GM19328 (cell line): ENCODE measurements around the gene ZNF710.
"Not testable (repeated sequence)": the region's sequence is repeated elsewhere in the genome, so short reads cannot be mapped to it uniquely, and the experiment has no call there.

Experiments
- ATAC-seq: cut with Tn5 transposase; IDR thresholded peaks from one replicate; pipeline ENCODE4 v1.9.1; 2021; ENCODE audit warnings: mild to moderate bottlenecking, moderate library complexity; ENCODE audit not compliant: unreplicated experiment

Gene ZNF710

DNA sequence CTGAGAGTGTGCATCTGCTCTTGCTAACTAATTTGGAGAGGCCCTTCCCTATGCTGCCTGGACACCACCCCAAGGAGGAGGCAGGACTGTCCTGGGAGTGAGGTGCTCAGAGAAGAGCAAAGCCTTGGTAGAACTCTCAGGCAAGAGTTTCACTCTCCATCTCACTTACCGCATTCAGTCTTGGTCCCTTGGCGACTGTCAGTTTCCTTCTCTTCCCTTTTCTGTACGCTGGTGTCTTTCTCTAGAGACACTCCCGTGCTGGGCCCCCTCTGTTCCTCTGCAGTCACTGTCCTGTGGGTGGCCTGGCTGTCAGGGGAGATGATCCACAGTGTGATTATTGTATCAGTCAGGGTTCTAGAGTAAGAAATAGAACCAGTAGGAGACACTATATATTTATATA lies 57.2 kb downstream of the ZNF710 start:
- ATAC-seq, result no peak

DNA sequence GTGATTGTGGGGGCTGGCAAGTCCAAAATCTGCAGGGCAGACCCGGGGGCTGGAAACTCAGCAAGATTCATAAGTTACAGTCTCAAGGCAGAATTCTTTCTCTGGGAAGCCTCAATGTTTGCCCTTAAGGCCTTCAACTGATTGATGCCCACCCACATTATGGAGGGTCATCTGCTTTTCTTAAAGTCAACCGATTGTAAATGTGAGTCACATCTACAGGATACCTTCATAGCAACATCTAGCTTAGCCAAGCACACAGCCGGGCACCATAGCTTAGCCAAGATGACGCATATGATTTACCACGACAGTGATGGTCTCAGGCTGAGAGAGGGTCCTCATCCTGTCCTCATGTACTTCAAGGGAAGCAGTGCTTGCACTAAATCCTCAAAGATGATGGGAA lies 57.7 kb downstream of the ZNF710 start:
- no peak for ATAC-seq

DNA sequence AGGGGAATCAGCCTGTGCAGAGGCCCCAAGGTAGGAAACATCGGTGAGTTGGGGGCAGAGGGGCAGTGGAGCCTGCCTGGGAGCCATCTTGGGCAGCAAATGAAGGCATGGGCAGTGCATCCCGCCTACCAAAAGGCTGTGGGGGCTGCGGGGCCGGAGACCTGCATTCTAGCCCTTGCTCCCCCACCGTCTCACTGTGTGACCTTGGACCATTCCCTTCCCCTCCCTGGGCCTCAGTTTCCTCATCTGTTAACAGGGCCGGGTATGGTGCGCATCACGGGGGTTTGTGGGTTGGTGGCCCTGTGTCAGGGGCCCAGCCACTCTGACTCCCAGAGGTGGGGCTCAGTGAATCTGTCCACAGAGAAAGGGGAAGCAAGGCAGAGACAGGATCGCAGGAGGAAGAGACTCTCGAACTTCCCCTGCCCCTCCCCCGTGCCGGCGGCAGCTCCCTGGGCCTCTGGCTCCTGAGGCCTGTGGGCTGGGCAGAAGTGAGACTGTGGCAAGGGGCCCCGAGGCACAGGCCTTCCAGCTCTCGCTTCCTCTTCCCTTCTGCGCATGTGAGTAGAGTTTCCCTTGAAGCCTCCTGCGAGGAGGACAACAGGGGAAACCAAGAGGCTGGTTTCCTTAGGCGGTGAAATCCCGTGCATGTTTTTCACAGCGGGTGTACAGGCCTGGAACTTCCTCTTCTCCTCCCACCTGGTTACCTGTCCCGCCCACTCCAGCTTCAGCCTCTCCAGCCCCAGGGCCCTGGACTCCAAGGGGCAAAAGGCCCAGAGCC lies 58.3 kb downstream of the ZNF710 start:
- ATAC-seq, result peak; percentile 84

DNA sequence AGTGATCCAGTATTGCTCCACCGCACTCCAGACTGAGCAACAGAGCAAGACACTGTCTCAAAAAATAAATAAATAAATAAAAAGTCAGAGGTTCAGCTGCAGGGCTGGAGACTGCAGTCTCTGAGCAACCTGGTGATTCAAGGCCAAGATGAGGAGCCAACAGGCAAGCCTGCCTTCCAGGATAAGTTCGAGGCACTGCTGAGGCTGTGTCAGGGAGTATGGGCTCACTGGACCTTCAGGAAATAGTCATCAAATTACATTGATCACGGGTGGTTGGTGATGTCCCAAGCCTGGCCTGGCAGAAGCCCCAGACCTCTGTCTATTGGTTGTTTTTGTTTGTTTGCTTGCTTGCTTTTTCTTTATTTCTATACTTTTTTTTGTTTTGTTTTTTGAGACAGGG lies 59.7 kb downstream of the ZNF710 start:
- ATAC-seq, result no peak

DNA sequence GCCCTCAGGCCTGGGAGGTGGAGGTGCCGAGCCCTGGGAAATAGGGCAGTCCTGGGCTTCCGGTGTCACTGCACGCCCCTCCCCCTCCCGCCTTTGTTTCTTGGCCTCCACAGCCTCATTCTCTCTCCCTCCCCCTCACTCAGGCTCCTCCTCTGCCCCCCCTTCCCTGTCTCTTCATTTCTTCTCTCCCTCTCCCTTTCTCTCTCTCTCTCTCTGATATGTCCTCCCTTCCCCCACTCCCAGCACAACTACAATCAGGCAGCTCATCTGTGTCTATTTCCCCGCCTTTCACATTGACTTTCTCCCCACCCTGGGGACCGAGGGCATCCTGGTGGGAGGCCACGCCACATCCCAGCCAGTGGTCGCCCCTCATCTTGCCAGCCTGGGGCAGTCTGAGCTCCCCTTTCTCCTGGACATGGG lies 60.9 kb downstream of the ZNF710 start:
- no peak for ATAC-seq

DNA sequence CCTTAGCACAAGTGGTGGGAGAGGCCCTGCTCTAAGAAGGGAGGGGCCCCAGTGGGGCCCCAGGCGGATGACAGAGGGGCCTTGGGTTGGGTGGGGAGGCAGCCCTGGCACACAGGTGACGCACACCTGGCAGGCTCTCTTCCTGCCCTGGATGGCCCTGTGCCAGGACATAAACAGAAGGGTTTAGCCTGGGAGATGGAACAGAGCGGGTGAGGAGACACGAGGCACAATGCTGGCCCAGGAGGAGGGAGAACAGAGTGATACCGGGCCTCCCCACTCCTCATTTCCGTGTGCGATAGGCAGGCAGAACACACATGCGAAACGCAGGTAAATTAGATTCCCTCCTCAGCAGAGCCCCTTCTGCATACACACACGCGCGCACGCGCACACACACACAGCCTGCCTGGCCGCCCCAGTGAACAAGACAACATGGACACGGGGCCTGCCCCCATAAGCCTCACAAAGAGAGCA lies 61.4 kb downstream of the ZNF710 start:
- no peak for ATAC-seq

DNA sequence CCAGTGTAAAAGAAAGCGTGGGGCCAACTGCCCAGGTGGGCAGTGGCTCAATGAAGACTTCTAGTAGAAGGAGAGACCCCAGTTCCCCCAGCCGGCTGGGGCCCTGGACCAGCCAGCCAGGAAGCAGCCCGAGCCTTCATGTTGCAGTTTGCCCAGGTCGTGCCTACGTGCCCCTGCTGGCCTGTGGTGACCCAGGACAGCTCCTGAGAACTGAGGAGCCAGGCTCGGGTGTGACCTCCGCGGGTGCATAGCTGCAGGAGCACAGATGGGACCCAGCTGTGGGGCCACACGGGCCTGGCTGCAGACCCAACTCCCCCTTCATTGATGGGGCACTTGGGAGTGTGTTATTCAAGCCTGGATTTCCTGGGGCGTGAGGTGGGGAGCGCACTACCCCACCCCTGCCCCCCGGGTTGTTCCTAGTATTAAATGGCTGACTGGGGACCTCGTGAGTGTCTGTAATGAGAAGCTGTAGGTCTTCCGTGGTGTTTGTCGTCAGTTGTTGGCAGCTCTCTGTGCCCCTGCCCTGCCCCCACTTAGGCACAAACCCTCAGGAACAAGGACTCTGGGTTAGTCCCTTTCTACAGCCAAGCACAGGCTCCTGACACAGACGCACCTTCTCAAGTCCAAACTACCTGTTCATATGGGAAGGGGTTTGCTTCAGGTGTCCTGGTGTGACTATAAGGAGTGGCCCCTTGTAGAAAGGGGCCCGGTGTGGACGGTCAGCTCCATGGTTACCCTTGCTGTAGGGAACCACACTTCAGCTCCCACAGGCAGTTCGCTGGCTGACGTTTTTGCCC lies 62.0 kb downstream of the ZNF710 start:
- ATAC-seq, result no peak

DNA sequence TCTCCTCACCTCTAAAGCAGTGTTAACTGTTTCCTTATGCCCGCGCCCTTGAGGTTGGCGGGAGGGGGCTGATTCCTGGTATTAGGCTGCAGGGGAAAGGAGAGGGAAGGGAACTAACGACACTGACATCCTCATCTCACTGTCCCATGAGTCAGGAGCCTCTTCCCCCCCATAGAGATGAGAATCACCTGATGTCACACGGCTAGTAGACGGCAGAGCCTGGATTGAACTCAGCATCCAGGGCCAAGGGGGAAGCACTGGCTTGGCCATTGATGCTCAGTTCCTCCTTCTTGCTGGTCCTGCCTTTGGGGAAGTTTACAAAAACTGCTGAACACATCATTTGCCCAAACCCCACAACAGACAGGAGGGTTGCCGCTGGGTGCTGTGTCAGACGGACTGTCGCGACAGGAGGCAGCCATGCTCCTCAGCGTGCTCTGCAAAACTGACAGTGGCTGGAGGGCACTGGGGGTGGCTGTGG lies 62.7 kb downstream of the ZNF710 start:
- ATAC-seq, result no peak

DNA sequence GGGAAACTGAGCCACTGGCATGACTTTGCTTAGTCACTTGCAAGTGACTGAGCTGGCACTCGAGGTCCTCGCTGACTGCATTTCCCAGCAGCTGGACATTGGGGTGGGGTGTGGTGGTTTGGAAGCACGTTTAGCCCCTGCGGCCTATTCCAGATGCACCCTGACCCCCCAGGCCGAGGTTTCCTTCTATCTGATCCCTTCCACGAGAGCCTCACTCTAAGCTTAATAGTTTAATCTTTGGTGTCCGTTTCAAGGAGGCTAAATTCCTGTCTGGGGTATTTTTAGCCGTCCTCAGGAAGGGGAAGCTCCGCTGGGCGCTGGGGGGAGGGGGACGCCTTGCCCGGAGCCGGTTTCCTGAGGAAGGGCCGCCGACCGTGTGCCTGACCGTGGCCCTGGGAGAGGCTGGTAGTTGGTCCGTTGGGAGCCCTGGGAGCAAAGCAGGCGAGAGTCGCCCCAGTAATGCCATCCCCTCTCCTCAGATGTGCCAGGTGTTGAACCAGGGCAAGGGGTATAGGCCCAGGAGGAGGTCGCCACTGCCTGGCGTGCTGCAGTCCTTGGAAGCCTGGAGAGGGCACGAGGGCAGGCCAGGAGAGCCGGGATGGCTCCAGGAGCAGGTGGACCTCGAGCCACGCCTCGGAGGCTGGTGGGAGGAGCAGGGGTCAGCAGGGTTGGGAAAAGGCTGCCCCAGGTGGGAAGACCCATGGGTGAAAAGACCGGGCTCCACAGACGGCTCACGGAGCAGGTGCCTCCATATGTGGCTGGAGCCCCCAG lies 64.0 kb downstream of the ZNF710 start:
- ATAC-seq, result no peak

DNA sequence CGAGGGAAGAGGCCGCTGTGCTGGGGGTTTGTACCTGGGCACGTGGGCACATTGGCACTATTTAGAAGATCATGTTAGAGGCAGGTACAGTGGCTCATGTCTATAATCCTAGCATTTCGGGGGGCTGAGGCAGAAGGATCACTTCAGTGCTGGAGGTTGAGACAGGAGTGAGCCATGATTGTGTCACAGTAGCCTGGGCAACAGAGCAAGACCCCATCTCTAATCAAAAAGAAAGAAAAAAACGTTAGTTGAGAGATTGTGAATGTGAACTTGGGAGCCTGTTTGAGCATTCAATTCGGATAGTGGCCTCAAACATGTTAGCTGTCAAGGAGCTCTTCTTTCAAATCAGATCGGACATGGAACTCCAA lies 64.5 kb downstream of the ZNF710 start:
- ATAC-seq, result no peak

DNA sequence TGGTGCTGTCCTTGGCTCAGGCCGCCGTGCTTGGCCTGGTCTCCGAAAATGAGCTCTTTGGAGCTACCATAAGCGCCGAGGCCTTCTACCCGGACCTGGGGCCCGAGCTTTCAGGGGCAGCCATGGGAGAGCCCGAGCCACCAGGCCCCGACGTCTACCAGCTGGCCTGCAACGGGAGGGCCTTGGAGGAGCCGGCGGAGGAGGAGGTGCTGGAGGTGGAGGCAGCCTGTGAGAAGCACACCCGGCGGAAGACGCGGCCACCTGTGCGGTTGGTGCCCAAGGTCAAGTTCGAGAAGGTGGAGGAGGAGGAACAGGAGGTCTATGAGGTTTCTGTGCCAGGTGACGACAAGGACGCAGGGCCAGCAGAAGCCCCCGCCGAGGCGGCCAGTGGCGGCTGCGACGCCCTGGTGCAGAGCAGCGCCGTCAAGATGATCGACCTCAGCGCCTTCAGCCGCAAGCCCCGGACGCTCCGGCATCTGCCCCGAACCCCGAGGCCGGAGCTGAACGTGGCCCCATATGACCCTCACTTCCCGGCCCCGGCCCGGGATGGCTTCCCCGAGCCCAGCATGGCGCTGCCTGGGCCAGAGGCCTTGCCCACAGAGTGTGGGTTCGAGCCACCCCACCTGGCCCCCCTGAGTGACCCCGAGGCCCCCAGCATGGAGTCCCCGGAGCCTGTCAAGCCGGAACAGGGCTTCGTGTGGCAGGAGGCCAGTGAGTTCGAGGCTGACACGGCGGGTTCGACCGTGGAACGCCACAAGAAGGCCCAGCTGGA lies 66.2 kb downstream of the ZNF710 start:
- no peak for ATAC-seq

DNA sequence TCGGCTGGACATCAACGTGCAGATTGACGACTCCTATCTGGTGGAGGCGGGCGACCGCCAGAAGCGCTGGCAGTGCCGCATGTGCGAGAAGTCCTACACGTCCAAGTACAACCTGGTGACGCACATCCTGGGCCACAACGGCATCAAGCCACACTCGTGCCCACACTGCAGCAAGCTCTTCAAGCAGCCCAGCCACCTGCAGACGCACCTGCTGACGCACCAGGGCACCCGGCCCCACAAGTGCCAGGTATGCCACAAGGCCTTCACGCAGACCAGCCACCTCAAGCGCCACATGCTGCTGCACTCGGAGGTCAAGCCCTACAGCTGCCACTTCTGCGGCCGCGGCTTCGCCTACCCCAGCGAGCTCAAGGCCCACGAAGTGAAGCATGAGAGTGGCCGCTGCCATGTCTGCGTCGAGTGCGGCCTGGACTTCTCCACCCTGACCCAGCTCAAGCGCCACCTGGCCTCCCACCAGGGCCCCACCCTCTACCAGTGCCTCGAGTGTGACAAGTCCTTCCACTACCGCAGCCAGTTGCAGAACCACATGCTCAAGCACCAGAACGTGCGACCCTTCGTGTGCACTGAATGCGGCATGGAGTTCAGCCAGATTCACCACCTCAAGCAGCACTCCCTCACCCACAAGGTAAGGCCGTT lies 67.0 kb downstream of the ZNF710 start:
- no peak for ATAC-seq

DNA sequence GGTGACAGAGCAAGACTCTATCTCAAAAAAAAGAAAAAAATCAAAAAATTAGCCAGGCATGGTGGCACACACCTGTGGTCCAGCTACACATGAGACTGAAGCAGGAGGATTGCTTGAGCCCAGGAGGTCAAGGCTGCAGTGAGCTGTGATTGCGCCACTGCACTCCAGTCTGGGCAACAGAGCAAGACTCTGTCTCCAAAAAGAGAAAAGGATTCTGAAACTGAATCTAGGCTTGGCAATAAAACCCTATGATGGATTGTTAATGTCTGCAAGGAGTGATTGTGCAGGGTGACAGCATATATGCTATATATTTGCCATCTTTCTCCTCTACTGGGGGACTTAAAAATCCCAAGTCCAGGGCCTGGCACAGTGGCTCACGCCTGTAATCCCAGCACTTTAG lies 69.5 kb downstream of the ZNF710 start:
- not testable (repeated sequence) for ATAC-seq

DNA sequence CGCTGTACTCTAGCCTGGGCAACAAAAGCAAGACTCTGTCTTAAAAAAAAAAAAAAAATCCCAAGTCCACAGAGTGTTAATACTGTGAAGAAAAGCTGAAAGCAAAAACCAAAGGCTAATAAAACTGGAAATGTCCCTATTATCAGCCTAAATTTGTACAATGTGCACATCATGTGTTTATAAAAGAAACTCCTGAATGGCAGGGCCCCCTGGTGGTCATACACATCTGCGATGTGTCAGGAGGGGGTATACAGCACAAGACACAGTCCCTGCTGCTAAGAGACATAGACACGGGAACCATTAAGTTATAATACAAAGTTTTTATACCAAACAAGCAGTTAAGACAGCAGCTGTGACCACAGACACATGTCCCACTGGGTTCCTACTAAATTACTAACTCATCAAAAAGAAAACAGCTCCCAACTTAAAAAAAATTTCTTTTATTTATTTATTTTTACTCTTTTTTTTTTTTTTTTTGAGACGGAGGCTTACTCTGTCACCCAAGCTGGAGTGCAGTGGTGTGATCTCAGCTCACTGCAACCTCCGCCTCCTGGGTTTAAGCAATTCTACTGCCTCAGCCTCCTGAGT lies 70.2 kb downstream of the ZNF710 start:
- no peak for ATAC-seq

DNA sequence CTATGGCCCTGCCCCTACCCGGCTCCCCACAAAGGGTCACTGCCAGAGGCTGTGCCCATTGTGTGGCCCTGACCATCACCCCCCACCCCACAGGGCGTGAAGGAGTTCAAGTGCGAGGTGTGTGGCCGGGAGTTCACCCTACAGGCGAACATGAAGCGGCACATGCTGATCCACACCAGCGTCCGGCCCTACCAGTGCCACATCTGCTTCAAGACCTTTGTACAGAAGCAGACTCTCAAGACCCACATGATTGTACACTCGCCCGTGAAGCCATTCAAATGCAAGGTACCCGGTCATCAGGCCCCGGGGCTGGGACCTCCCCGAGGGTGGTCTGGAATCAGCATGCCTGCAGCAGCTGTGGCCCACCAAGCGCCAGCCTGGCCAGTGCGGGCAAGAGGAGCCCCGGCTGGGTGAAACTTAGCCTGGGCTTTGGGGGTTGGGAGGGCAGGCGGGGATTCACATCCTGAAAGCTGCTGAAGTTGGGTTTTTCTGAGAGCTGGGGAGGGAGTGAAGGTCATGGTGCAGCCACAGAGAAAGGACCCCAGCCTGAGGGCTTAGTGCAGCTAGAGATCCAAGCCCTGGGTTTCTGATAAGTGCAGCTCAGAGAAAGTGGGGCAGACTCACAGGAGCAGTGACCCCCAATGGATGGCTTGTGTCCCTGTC lies 72.0 kb downstream of the ZNF710 start:
- ATAC-seq, result no peak

DNA sequence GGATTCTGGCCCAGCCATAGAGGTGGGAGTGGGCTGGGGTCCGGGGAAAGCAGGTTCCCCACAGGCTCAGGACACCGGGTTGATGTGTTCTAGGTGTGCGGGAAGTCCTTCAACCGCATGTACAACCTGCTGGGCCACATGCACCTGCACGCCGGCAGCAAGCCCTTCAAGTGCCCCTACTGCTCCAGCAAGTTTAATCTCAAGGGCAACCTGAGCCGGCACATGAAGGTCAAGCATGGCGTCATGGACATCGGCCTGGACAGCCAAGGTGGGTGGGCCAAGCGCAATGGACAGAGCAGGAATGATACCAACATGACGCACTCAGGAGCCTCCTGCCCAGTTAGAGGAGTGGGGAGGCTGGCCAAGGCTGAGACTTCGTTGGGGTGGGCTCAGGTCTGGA lies 72.9 kb downstream of the ZNF710 start:
- ATAC-seq, result no peak

DNA sequence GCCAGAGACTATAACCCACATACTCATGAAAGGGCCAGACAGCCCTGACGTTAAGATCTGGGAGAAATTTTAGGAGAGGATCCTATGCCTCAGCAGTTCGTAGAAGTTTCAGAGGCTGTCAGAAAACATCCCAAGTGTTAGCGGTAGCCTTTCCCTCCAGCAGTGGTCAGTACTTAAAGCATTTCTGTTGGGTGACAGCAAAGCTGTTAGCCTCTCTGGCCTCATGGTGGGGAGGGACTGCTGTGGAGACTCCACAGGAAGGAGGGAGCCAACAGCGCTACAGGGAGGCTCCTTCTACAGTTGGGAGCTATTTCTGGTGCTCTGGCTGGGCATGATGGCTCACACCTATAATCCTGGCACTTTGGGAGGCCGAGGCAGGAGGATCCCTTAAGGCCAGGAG lies 73.8 kb downstream of the ZNF710 start:
- ATAC-seq, result no peak

DNA sequence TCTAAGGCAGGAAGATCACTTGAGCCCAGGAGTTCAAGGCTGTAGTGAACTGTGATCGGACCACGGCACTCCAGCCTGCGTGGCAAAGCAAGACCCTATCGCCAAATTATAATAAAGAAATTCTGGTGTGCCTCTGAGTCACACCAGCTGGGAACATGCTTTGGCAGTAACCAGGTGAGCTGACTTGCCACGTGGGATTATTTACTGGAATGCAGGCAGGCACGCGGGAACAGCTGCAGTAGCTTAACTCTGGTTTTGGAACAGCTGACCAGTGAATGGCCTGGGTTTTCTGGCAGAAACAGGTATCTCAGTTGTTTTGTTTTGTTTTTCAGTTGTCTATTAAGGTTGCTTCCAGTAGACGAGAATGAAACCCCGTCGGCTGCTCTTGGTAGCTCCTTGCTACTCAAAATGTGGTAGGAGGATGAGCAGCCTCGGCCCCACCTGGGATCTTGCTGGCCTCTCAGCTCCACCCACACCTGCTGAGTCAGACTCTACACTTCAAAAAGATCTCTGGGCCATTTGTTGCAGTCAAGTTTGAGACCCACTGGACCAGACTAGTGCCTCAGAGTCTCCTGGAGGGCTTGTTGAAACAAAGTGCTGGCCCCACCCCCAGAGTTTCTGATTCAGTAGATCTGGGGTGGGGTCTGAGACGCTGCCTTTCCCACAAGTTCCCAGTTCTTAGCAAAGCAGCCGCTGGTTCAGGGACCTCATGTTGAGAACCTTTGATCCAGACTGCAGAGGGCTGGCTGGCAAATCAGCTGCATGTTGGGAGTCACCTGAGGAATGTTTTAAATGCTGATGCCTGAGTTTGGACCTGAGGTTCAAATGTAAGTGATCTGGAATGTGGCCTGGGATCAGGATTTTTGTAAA lies 74.5 kb downstream of the ZNF710 start:
- ATAC-seq, result no peak
